ENCODE data around the gene TCEAL3.
"Not testable (repeated sequence)": the region's sequence is repeated elsewhere in the genome, so short reads cannot be mapped to it uniquely, and the experiment has no call there.

The TCEAL3 gene

GRCh38 chrX:103586659-103587058, 21.1 kb upstream of the TCEAL3 start:
- Histone ChIP-seq H3K27ac (ENCODE audit: low read depth, low read length) (peak overlapping the region; percentile 72), H3K36me3 (ENCODE audit: insufficient read depth, low read length) (no peaks in the 10 kb centered on the region), H3K4me3 (ENCODE audit: low read depth in 1 of 2, low read length in 2 of 2) (peak overlapping the region in 1 of 2 donors; percentile 66), H3K9ac (ENCODE audit: low read length) (no peak overlapping the region), H3K27me3 (ENCODE audit: control insufficient read depth in 1 of 2, insufficient read depth in 2 of 2, low read length in 2 of 2) (no peaks in the 10 kb centered on the region), H3K9me3 (ENCODE audit: low read length) (peaks cover 6% of the 10 kb centered on the region), H3K4me1 (ENCODE audit: insufficient read depth, low read length) (peaks cover 6% of the 10 kb centered on the region)

- H3K4me1 ChIP-seq (ENCODE audit: insufficient read depth, low read length); H3K9me3 ChIP-seq (ENCODE audit: low read length); H3K36me3 ChIP-seq (ENCODE audit: insufficient read depth, low read length); H3K27ac ChIP-seq (ENCODE audit: low read depth, low read length); H3K9ac ChIP-seq (ENCODE audit: low read length); H3K27me3 ChIP-seq (ENCODE audit: control insufficient read depth in 1 of 2, insufficient read depth in 2 of 2, low read length in 2 of 2); H3K4me3 ChIP-seq (ENCODE audit: low read depth in 1 of 2, low read length in 2 of 2): not testable (repeated sequence)
Measured at GRCh38 chrX:103592295-103592694, 15.5 kb upstream of the TCEAL3 start.

- H3K9ac ChIP-seq (ENCODE audit: low read length); H3K9me3 ChIP-seq (ENCODE audit: low read length); H3K27ac ChIP-seq (ENCODE audit: low read depth, low read length); H3K27me3 ChIP-seq (ENCODE audit: control insufficient read depth in 1 of 2, insufficient read depth in 2 of 2, low read length in 2 of 2); H3K4me1 ChIP-seq (ENCODE audit: insufficient read depth, low read length); H3K4me3 ChIP-seq (ENCODE audit: low read depth in 1 of 2, low read length in 2 of 2); H3K36me3 ChIP-seq (ENCODE audit: insufficient read depth, low read length): not testable (repeated sequence)
Measured at GRCh38 chrX:103595202-103595601, 12.6 kb upstream of the TCEAL3 start.

GRCh38 chrX:103608306-103608963, 672 bp downstream of the TCEAL3 start:
- no peaks in the 10 kb centered on the region for H3K9me3 ChIP-seq (ENCODE audit: low read length)
- no peaks in the 10 kb centered on the region for H3K27me3 ChIP-seq (ENCODE audit: control insufficient read depth in 1 of 2, insufficient read depth in 2 of 2, low read length in 2 of 2)
- no peaks in the 10 kb centered on the region for H3K36me3 ChIP-seq (ENCODE audit: insufficient read depth, low read length)
- H3K9ac ChIP-seq (ENCODE audit: low read length): peak overlapping the region; percentile 66
- H3K4me1 ChIP-seq (ENCODE audit: insufficient read depth, low read length): no peaks in the 10 kb centered on the region
- H3K4me3 ChIP-seq (ENCODE audit: low read depth in 1 of 2, low read length in 2 of 2): peak overlapping the region; percentile 57 to 63
- peak overlapping the region; percentile 89 for H3K27ac ChIP-seq (ENCODE audit: low read depth, low read length)

- no peak overlapping the region for H3K27ac ChIP-seq (ENCODE audit: low read depth, low read length)
- H3K27me3 ChIP-seq (ENCODE audit: control insufficient read depth in 1 of 2, insufficient read depth in 2 of 2, low read length in 2 of 2): no peaks in the 10 kb centered on the region
- H3K4me3 ChIP-seq (ENCODE audit: low read depth in 1 of 2, low read length in 2 of 2): no peak overlapping the region
- no peak overlapping the region for H3K9ac ChIP-seq (ENCODE audit: low read length)
- no peaks in the 10 kb centered on the region for H3K4me1 ChIP-seq (ENCODE audit: insufficient read depth, low read length)
- no peaks in the 10 kb centered on the region for H3K9me3 ChIP-seq (ENCODE audit: low read length)
- no peaks in the 10 kb centered on the region for H3K36me3 ChIP-seq (ENCODE audit: insufficient read depth, low read length)
Measured at GRCh38 chrX:103610282-103610681, 2.5 kb downstream of the TCEAL3 start.

GRCh38 chrX:103613362-103613890, 5.7 kb downstream of the TCEAL3 start:
- no peak overlapping the region for H3K27ac ChIP-seq (ENCODE audit: low read depth, low read length)

GRCh38 chrX:103614999-103615398, 7.2 kb downstream of the TCEAL3 start:
- H3K27me3 ChIP-seq (ENCODE audit: control insufficient read depth in 1 of 2, insufficient read depth in 2 of 2, low read length in 2 of 2): no peaks in the 10 kb centered on the region
- no peaks in the 10 kb centered on the region for H3K4me1 ChIP-seq (ENCODE audit: insufficient read depth, low read length)
- H3K27ac ChIP-seq (ENCODE audit: low read depth, low read length): no peak overlapping the region
- H3K9me3 ChIP-seq (ENCODE audit: low read length): no peaks in the 10 kb centered on the region
- H3K4me3 ChIP-seq (ENCODE audit: low read depth in 1 of 2, low read length in 2 of 2): no peak overlapping the region
- H3K9ac ChIP-seq (ENCODE audit: low read length): no peak overlapping the region
- H3K36me3 ChIP-seq (ENCODE audit: insufficient read depth, low read length): no peaks in the 10 kb centered on the region

More at GRCh38 chrX:103613362-103613890, 5.7 kb downstream of the TCEAL3 start:
- Histone ChIP-seq H3K9me3 (ENCODE audit: low read length) (no peaks in the 10 kb centered on the region), H3K27me3 (ENCODE audit: control insufficient read depth in 1 of 2, insufficient read depth in 2 of 2, low read length in 2 of 2) (no peaks in the 10 kb centered on the region), H3K4me1 (ENCODE audit: insufficient read depth, low read length) (no peaks in the 10 kb centered on the region), H3K9ac (ENCODE audit: low read length) (no peak overlapping the region), H3K36me3 (ENCODE audit: insufficient read depth, low read length) (no peaks in the 10 kb centered on the region), H3K4me3 (ENCODE audit: low read depth in 1 of 2, low read length in 2 of 2) (no peak overlapping the region)

- Histone ChIP-seq H3K27me3 (ENCODE audit: control insufficient read depth in 1 of 2, insufficient read depth in 2 of 2, low read length in 2 of 2) (no peaks in the 10 kb centered on the region), H3K36me3 (ENCODE audit: insufficient read depth, low read length) (no peaks in the 10 kb centered on the region), H3K9ac (ENCODE audit: low read length) (no peak overlapping the region), H3K9me3 (ENCODE audit: low read length) (no peaks in the 10 kb centered on the region), H3K4me3 (ENCODE audit: low read depth in 1 of 2, low read length in 2 of 2) (no peak overlapping the region), H3K4me1 (ENCODE audit: insufficient read depth, low read length) (no peaks in the 10 kb centered on the region), H3K27ac (ENCODE audit: low read depth, low read length) (no peak overlapping the region)
Measured at GRCh38 chrX:103615781-103616371, 8.1 kb downstream of the TCEAL3 start.

- Histone ChIP-seq H3K4me1 (ENCODE audit: insufficient read depth, low read length) (no peaks in the 10 kb centered on the region), H3K9me3 (ENCODE audit: low read length) (no peaks in the 10 kb centered on the region), H3K9ac (ENCODE audit: low read length) (no peak overlapping the region), H3K36me3 (ENCODE audit: insufficient read depth, low read length) (no peaks in the 10 kb centered on the region), H3K27ac (ENCODE audit: low read depth, low read length) (no peak overlapping the region), H3K27me3 (ENCODE audit: control insufficient read depth in 1 of 2, insufficient read depth in 2 of 2, low read length in 2 of 2) (no peaks in the 10 kb centered on the region), H3K4me3 (ENCODE audit: low read depth in 1 of 2, low read length in 2 of 2) (no peak overlapping the region)
Measured at GRCh38 chrX:103616676-103617186, 9.0 kb downstream of the TCEAL3 start.

- peak overlapping the region; percentile 56 for H3K27ac ChIP-seq (ENCODE audit: low read depth, low read length)
- H3K4me1 ChIP-seq (ENCODE audit: insufficient read depth, low read length): peaks cover 4% of the 10 kb centered on the region
- H3K9ac ChIP-seq (ENCODE audit: low read length): no peak overlapping the region
- H3K9me3 ChIP-seq (ENCODE audit: low read length): no peaks in the 10 kb centered on the region
- H3K4me3 ChIP-seq (ENCODE audit: low read depth in 1 of 2, low read length in 2 of 2): no peak overlapping the region
- H3K27me3 ChIP-seq (ENCODE audit: control insufficient read depth in 1 of 2, insufficient read depth in 2 of 2, low read length in 2 of 2): no peaks in the 10 kb centered on the region
- no peaks in the 10 kb centered on the region for H3K36me3 ChIP-seq (ENCODE audit: insufficient read depth, low read length)
Measured at GRCh38 chrX:103624111-103624510, 16.3 kb downstream of the TCEAL3 start.

- Histone ChIP-seq H3K4me3 (ENCODE audit: low read depth in 1 of 2, low read length in 2 of 2) (no peak overlapping the region), H3K9me3 (ENCODE audit: low read length) (no peaks in the 10 kb centered on the region), H3K27ac (ENCODE audit: low read depth, low read length) (no peak overlapping the region), H3K9ac (ENCODE audit: low read length) (no peak overlapping the region), H3K36me3 (ENCODE audit: insufficient read depth, low read length) (no peaks in the 10 kb centered on the region), H3K27me3 (ENCODE audit: control insufficient read depth in 1 of 2, insufficient read depth in 2 of 2, low read length in 2 of 2) (no peaks in the 10 kb centered on the region), H3K4me1 (ENCODE audit: insufficient read depth, low read length) (peaks cover 4% of the 10 kb centered on the region)
Measured at GRCh38 chrX:103626855-103627254, 19.1 kb downstream of the TCEAL3 start.
